ENCODE results near the gene MMP24OS. TPM values are rescaled to one million over a fixed set of nuclear protein-coding genes. Genes with fewer than 3 reads are reported as not detected.

Gene MMP24OS
- total RNA-seq, 6 donors from 2014 or later, result 27.8 to 145 (median 42.6) TPM

DNA sequence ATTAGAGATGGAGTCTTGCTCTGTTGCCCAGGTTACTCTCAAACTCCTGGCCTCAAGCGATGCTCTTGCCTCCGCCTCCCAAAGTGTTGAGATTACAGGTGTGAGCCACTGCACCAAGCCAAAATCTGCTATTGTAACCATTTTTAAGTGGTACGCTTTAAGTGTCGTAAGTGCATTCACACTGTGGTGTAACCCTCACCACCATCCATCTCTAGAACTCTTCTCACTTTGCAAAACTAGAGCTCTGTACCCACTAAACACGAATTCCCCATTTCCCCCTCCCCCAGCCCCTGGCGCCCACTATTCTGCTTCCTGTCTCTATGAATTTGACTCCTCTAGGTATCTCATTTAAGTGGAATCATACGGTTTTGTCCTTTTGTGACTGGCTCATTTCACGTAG is 17.1 kb upstream of the MMP24OS start:
- no peak overlapping the region for H3K27ac ChIP-seq
- WGBS, 2 donors, result 69 to 76% methylated on average over 8 of the region's 8 CpGs
- H3K4me1 ChIP-seq, result no peaks in the 10 kb centered on the region
- H3K36me3 ChIP-seq, result no peaks in the 10 kb centered on the region
- H3K4me3 ChIP-seq, result no peak overlapping the region
- DNase-seq (no peak), ATAC-seq (ENCODE audit: low FRiP score in 2 of 2) (no peak)
- H3K27me3 ChIP-seq, result no peaks in the 10 kb centered on the region
- TF ChIP-seq, protein P1, sequence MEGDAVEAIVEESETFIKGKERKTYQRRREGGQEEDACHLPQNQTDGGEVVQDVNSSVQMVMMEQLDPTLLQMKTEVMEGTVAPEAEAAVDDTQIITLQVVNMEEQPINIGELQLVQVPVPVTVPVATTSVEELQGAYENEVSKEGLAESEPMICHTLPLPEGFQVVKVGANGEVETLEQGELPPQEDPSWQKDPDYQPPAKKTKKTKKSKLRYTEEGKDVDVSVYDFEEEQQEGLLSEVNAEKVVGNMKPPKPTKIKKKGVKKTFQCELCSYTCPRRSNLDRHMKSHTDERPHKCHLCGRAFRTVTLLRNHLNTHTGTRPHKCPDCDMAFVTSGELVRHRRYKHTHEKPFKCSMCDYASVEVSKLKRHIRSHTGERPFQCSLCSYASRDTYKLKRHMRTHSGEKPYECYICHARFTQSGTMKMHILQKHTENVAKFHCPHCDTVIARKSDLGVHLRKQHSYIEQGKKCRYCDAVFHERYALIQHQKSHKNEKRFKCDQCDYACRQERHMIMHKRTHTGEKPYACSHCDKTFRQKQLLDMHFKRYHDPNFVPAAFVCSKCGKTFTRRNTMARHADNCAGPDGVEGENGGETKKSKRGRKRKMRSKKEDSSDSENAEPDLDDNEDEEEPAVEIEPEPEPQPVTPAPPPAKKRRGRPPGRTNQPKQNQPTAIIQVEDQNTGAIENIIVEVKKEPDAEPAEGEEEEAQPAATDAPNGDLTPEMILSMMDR (IDR thresholded peaks at IDR 0.05), result no peak
- TF ChIP-seq EP300 (IDR thresholded peaks at IDR 0.05), result no peak
- TF ChIP-seq POLR2AphosphoS5 (IDR thresholded peaks at IDR 0.05), result no peak
- no peak for TF ChIP-seq POLR2A (IDR thresholded peaks at IDR 0.05)
- no peaks in the 10 kb centered on the region for H3K9me3 ChIP-seq

DNA sequence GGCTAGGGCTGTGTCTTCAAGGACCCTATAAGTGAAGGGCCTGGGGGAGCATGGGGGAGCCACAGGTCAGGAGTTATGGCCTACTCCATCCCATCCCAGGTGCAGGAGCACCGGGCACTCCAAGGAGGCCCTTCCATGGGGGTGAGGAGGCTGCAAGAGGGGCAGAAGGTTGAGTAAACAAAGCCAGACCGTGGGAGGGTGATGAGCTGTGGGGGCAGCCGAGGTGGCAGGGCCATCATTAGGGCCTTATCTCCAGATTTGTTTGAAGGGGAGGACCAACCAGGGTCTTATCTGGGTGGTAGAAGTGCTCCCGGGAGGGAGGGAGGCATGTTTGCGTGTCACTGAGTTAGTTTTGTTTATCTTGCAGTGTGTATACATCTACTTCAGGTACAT is 16.4 kb upstream of the MMP24OS start:
- no peaks in the 10 kb centered on the region for H3K9me3 ChIP-seq
- no peaks in the 10 kb centered on the region for H3K27me3 ChIP-seq
- no peak overlapping the region for H3K4me3 ChIP-seq
- H3K27ac ChIP-seq, result no peak overlapping the region
- DNase-seq (no peak), ATAC-seq (ENCODE audit: low FRiP score in 2 of 2) (no peak)
- H3K36me3 ChIP-seq, result no peaks in the 10 kb centered on the region
- H3K4me1 ChIP-seq, result no peaks in the 10 kb centered on the region
- TF ChIP-seq, protein P1 (IDR thresholded peaks at IDR 0.05), result no peak
- no peak for TF ChIP-seq EP300 (IDR thresholded peaks at IDR 0.05)
- TF ChIP-seq POLR2A (IDR thresholded peaks at IDR 0.05), result no peak
- TF ChIP-seq POLR2AphosphoS5 (IDR thresholded peaks at IDR 0.05), result no peak
- WGBS, 2 donors, result 39 to 56% methylated on average over 5 of the region's 5 CpGs

DNA sequence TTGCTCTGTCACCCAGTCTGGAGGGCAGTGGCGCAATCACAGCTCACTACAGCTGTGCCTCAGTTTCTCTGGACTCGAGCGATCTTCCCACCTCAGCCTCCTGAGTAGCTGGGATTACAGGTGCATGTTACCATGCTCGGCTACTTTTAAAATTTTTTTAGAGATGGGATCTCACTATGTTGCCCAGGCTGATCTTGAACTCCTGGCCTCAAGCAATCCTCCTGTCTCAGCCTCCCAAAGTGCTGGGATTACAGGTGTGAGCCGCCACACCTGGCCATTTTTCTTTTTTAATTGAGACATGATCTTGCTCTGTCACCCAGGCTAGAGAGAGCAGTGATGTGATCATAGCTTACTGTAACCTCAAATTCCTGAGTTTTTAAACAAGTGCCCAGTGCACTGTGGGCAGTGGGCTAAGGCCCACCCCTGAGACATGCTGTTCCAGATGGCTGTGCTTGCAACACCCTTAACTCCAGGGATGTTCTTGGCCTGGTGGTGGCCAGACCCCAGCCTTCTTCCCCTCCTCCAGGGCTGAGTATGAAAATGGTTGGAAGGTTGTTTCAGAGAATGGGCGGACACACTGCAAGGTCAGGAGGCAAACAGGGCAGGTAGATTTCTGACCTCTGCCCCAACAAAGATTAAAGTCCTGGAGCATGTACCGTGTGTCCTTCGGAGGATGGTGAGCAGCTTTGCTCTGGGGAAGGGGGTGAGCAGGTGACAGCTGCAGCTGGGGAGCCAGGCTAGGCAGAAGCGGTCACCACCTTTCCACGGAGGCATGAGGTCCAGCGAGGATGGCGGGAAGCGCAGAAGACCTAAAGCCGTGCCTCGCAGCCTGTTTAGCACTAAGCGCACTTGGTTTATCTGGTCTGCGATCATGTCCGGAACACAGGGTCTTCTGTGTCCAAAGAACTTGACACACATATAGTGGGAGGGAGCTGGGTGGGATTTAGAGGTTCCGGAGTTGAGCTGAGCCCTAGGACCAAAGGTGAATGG is 15.7 kb upstream of the MMP24OS start:
- H3K4me1 ChIP-seq, result no peaks in the 10 kb centered on the region
- DNase-seq (no peak), ATAC-seq (ENCODE audit: low FRiP score in 2 of 2) (no peak)
- no peak overlapping the region for H3K4me3 ChIP-seq
- WGBS, 2 donors, result 86 to 92% methylated on average over 18 to 19 of the region's 19 CpGs
- no peak overlapping the region for H3K27ac ChIP-seq
- no peaks in the 10 kb centered on the region for H3K36me3 ChIP-seq
- TF ChIP-seq POLR2AphosphoS5 (IDR thresholded peaks at IDR 0.05) (no peak), EP300 (IDR thresholded peaks at IDR 0.05) (no peak), POLR2A (IDR thresholded peaks at IDR 0.05) (no peak)
- TF ChIP-seq, protein P1 (IDR thresholded peaks at IDR 0.05), result no peak
- H3K9me3 ChIP-seq, result no peaks in the 10 kb centered on the region
- no peaks in the 10 kb centered on the region for H3K27me3 ChIP-seq

DNA sequence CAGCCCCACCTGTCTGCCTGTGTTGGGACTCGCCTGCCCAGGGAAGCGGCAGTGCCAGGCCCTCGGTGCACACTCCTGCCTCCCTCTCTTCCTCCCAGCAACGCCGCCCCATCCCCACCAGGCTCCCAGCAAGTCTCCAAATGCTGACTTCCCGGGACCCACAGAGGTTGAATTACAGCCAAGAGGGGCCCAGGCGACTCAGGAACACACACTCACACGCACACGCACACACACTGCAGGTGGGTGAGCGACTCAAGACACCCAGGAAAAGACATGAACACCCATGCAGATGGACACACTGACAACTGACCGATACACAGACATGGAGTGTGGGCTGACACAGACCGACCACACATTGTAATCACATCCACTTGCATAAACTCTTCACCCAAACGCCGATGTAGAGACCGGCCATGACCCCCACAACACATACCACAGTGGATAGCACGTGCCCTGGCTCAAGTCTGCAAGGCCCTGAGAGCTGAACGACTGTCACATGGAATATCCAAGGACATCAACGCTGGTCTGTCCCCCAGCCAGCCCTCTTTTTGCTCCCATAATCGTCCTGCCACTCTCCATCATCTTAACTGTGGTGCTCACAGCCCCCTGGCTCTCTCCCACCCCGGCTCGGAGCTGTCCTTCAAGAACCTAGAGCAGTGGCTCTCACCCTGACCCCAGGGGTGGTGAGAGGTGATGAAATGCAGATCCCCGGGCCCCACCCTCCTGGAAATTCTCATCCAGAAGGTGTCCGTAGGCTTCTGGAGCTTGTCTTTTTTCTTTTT is 14.8 kb upstream of the MMP24OS start:
- H3K4me1 ChIP-seq, result no peaks in the 10 kb centered on the region
- H3K27me3 ChIP-seq, result no peaks in the 10 kb centered on the region
- H3K36me3 ChIP-seq, result no peaks in the 10 kb centered on the region
- no peak for ATAC-seq (ENCODE audit: low FRiP score in 2 of 2)
- H3K4me3 ChIP-seq, result no peak overlapping the region
- 62 to 76% methylated on average over 17 to 23 of the region's 23 CpGs for WGBS, 2 donors
- TF ChIP-seq POLR2AphosphoS5 (IDR thresholded peaks at IDR 0.05) (no peak), EP300 (IDR thresholded peaks at IDR 0.05) (no peak), POLR2A (IDR thresholded peaks at IDR 0.05) (no peak)
- TF ChIP-seq, protein P1 (IDR thresholded peaks at IDR 0.05), result no peak
- no peaks in the 10 kb centered on the region for H3K9me3 ChIP-seq
- H3K27ac ChIP-seq, result no peak overlapping the region
- DNase-seq, result no peak
